Osteoblast (primary cell): Measurements from ENCODE around the gene RIC1. TPM values are rescaled to one million over a fixed set of nuclear protein-coding genes. Genes with fewer than 3 reads are reported as not detected.
"Not testable (repeated sequence)": the region's sequence is repeated elsewhere in the genome, so short reads cannot be mapped to it uniquely, and the experiment has no call there.

ENCODE experiments used
- DNase-seq: peaks from one replicate; pipeline ENCODE4 v3.0.0; 2011; ENCODE audit warnings: low spot score, mixed read lengths; ENCODE audit not compliant: insufficient read length; ENCODE audit errors: missing footprints
- H2AFZ ChIP-seq: 2 replicates; pipeline ENCODE4 v1.6.0; 2011; ENCODE audit warnings: mild to moderate bottlenecking, low read length
- H3K27ac ChIP-seq: 2 replicates; pipeline ENCODE4 v1.5.1; 2011; ENCODE audit warnings: mild to moderate bottlenecking, low read depth, low read length, moderate library complexity
- H3K27me3 ChIP-seq: 2 replicates; pipeline ENCODE4 v1.6.0; 2012; ENCODE audit warnings: mild to moderate bottlenecking, control low read depth, inconsistent platforms, low read length, moderate library complexity; ENCODE audit not compliant: insufficient read depth
- H3K36me3 ChIP-seq: 2 replicates; pipeline ENCODE4 v1.5.1; 2011; ENCODE audit warnings: mild to moderate bottlenecking, low read length, control low read depth, moderate library complexity; ENCODE audit not compliant: insufficient read depth
- H3K4me1 ChIP-seq: 2 replicates; pipeline ENCODE4 v1.5.1; 2011; ENCODE audit warnings: mild to moderate bottlenecking, low read length, control low read depth, moderate library complexity; ENCODE audit not compliant: insufficient read depth
- H3K4me2 ChIP-seq: 2 replicates; pipeline ENCODE4 v1.6.0; 2011; ENCODE audit warnings: mild to moderate bottlenecking, low read length; ENCODE audit not compliant: insufficient read depth
- H3K4me3 ChIP-seq: fragments of 200-600 bp; sonication (generic); 3 replicates; pipeline ENCODE4 v1.5.1; 2012; ENCODE audit warnings: mild to moderate bottlenecking, low read length, inconsistent platforms; ENCODE audit not compliant: insufficient read depth
- H3K79me2 ChIP-seq: 2 replicates; pipeline ENCODE4 v1.6.0; 2012; ENCODE audit warnings: mild to moderate bottlenecking, low read length, control low read depth, inconsistent platforms; ENCODE audit not compliant: insufficient read depth
- H3K9me3 ChIP-seq: 2 replicates; pipeline ENCODE4 v1.5.1; 2011; ENCODE audit warnings: low read depth, low read length, control low read depth
- H4K20me1 ChIP-seq: 2 replicates; pipeline ENCODE4 v1.6.0; 2012; ENCODE audit warnings: mild to moderate bottlenecking, low read length, control low read depth; ENCODE audit not compliant: insufficient read depth
- total RNA-seq: library from RNA; depleted of rRNA; stranded (reverse); fragments of >200 nt; gene quantifications from 2 replicates; pipeline ENCODE4 v1.2.3, GENCODE V29; 2012
- TF ChIP-seq, protein P1 (sequence below): IDR thresholded peaks from 2 replicates; pipeline ENCODE4 v1.5.1; 2011; ENCODE audit warnings: mild to moderate bottlenecking, low read depth, low read length, moderate library complexity; ENCODE audit errors: extremely low read depth

RIC1 gene
- total RNA-seq, 1 donor: 51.4 TPM

GRCh38 chr9:5621327-5621726 lies 7.6 kb upstream of the RIC1 start:
- peaks cover 33% of the 10 kb centered on the region for H3K79me2 ChIP-seq
- H3K4me1 ChIP-seq: peaks cover 19% of the 10 kb centered on the region
- DNase-seq: peak; percentile 73

DNA sequence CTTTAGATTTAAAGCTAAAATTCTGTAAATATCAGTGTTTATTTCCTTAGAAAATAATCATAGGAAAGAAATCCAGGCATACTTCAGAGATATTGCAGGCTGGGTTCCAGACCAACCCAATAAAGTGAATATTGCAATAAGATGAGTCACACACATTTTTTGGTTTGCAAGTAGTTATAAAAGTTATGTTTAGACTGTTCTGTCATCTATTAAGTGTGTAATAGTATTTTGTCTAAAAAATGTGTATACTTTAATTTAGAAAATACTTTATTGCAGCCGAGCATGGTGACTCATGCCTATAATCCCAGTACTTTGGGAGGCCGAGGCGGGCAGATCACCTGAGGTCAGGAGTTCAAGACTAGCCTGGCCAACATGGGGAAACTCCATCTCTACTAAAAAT lies 6.9 kb upstream of the RIC1 start:
- H3K9me3 ChIP-seq: no peaks in the 10 kb centered on the region
- H3K27me3 ChIP-seq: no peaks in the 10 kb centered on the region
- H3K36me3 ChIP-seq: no peaks in the 10 kb centered on the region
- peaks cover 24% of the 10 kb centered on the region for H3K4me1 ChIP-seq
- no peak for DNase-seq
- H2AFZ ChIP-seq: no peak overlapping the region
- peak overlapping the region; percentile 24 for H3K27ac ChIP-seq
- peaks cover 33% of the 10 kb centered on the region for H3K79me2 ChIP-seq
- no peak overlapping the region for H3K4me3 ChIP-seq
- peaks cover 13% of the 10 kb centered on the region for H4K20me1 ChIP-seq
- peak overlapping the region; percentile 50 for H3K4me2 ChIP-seq
- TF ChIP-seq, protein P1, sequence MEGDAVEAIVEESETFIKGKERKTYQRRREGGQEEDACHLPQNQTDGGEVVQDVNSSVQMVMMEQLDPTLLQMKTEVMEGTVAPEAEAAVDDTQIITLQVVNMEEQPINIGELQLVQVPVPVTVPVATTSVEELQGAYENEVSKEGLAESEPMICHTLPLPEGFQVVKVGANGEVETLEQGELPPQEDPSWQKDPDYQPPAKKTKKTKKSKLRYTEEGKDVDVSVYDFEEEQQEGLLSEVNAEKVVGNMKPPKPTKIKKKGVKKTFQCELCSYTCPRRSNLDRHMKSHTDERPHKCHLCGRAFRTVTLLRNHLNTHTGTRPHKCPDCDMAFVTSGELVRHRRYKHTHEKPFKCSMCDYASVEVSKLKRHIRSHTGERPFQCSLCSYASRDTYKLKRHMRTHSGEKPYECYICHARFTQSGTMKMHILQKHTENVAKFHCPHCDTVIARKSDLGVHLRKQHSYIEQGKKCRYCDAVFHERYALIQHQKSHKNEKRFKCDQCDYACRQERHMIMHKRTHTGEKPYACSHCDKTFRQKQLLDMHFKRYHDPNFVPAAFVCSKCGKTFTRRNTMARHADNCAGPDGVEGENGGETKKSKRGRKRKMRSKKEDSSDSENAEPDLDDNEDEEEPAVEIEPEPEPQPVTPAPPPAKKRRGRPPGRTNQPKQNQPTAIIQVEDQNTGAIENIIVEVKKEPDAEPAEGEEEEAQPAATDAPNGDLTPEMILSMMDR: no peak

More at GRCh38 chr9:5621327-5621726, 7.6 kb upstream of the RIC1 start:
- peaks cover 13% of the 10 kb centered on the region for H4K20me1 ChIP-seq
- H2AFZ ChIP-seq: no peak overlapping the region
- H3K36me3 ChIP-seq: no peaks in the 10 kb centered on the region
- H3K27ac ChIP-seq: peak overlapping the region; percentile 24
- no peak overlapping the region for H3K4me3 ChIP-seq
- TF ChIP-seq, protein P1: no peak
- H3K4me2 ChIP-seq: peak overlapping the region; percentile 50
- H3K27me3 ChIP-seq: no peaks in the 10 kb centered on the region
- no peaks in the 10 kb centered on the region for H3K9me3 ChIP-seq

GRCh38 chr9:5624655-5625054 lies 4.3 kb upstream of the RIC1 start:
- Histone ChIP-seq H3K9me3 (no peaks in the 10 kb centered on the region), H3K27me3 (no peaks in the 10 kb centered on the region), H3K4me2 (no peak overlapping the region), H4K20me1 (peaks cover 13% of the 10 kb centered on the region), H2AFZ (no peak overlapping the region), H3K4me1 (peaks cover 36% of the 10 kb centered on the region), H3K36me3 (no peaks in the 10 kb centered on the region), H3K79me2 (peaks cover 43% of the 10 kb centered on the region), H3K4me3 (no peak overlapping the region), H3K27ac (no peak overlapping the region)
- TF ChIP-seq, protein P1: no peak
- no peak for DNase-seq

GRCh38 chr9:5626727-5627634 lies 1.9 kb upstream of the RIC1 start:
- peak; percentile 87 for DNase-seq
- H2AFZ ChIP-seq: peak overlapping the region; percentile 44

GRCh38 chr9:5627686-5628085 lies 1.2 kb upstream of the RIC1 start:
- Histone ChIP-seq H4K20me1 (peaks cover 26% of the 10 kb centered on the region), H3K4me2 (peak overlapping the region; percentile 100), H3K4me1 (peaks cover 33% of the 10 kb centered on the region), H3K79me2 (peaks cover 67% of the 10 kb centered on the region), H3K4me3 (peak overlapping the region; percentile 95), H3K27ac (peak overlapping the region; percentile 70), H2AFZ (peak overlapping the region; percentile 81)
- H3K27me3 ChIP-seq, H3K36me3 ChIP-seq, DNase-seq, H3K9me3 ChIP-seq: not testable (repeated sequence)

More at GRCh38 chr9:5626727-5627634, 1.9 kb upstream of the RIC1 start:
- peak overlapping the region; percentile 95 for H3K4me3 ChIP-seq
- no peaks in the 10 kb centered on the region for H3K9me3 ChIP-seq
- peaks cover 35% of the 10 kb centered on the region for H3K4me1 ChIP-seq
- H3K4me2 ChIP-seq: peak overlapping the region; percentile 100
- peaks cover 60% of the 10 kb centered on the region for H3K79me2 ChIP-seq
- H3K36me3 ChIP-seq: no peaks in the 10 kb centered on the region
- TF ChIP-seq, protein P1: no peak
- peaks cover 19% of the 10 kb centered on the region for H4K20me1 ChIP-seq
- peak overlapping the region; percentile 70 for H3K27ac ChIP-seq
- H3K27me3 ChIP-seq: no peaks in the 10 kb centered on the region
